ENCODE data around the gene MIA3. TPM values are rescaled to one million over a fixed set of nuclear protein-coding genes. Genes with fewer than 3 reads are reported as not detected.

Gene MIA3
- total RNA-seq, 2 donors from 2014 or later: 34.4 to 53.9 TPM

DNA sequence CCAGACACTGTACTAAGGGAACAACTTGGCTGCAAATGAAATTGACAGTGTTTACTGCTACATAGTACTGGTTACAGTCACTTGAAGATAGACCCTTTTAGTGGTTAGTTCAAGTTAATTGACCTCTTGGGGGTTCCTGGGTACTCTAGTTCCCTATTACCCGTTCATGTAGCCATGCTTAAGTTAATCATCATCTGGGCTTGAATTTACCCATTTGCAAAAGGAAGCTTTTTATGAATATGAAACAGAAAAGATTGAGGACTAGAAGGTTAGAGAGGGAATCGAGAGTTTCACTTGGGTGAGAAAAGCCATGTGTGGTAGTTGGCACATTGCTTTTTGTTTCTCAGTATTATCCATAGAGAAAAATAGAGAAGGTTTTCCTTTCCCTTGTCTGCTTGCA lies 2.7 kb downstream of the MIA3 start:
- H3K4me3 ChIP-seq: no peak overlapping the region
- no peak for DNase-seq (ENCODE audit: low spot score)
- H3K9me3 ChIP-seq: no peaks in the 10 kb centered on the region
- TF ChIP-seq, protein P1, sequence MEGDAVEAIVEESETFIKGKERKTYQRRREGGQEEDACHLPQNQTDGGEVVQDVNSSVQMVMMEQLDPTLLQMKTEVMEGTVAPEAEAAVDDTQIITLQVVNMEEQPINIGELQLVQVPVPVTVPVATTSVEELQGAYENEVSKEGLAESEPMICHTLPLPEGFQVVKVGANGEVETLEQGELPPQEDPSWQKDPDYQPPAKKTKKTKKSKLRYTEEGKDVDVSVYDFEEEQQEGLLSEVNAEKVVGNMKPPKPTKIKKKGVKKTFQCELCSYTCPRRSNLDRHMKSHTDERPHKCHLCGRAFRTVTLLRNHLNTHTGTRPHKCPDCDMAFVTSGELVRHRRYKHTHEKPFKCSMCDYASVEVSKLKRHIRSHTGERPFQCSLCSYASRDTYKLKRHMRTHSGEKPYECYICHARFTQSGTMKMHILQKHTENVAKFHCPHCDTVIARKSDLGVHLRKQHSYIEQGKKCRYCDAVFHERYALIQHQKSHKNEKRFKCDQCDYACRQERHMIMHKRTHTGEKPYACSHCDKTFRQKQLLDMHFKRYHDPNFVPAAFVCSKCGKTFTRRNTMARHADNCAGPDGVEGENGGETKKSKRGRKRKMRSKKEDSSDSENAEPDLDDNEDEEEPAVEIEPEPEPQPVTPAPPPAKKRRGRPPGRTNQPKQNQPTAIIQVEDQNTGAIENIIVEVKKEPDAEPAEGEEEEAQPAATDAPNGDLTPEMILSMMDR (IDR thresholded peaks at IDR 0.05): no peak
- H3K27me3 ChIP-seq: no peaks in the 10 kb centered on the region
- H3K36me3 ChIP-seq: peaks cover 18% of the 10 kb centered on the region
- no peak overlapping the region for H3K27ac ChIP-seq
- peaks cover 0 to 19% of the 10 kb centered on the region in 2 donors for H3K4me1 ChIP-seq

DNA sequence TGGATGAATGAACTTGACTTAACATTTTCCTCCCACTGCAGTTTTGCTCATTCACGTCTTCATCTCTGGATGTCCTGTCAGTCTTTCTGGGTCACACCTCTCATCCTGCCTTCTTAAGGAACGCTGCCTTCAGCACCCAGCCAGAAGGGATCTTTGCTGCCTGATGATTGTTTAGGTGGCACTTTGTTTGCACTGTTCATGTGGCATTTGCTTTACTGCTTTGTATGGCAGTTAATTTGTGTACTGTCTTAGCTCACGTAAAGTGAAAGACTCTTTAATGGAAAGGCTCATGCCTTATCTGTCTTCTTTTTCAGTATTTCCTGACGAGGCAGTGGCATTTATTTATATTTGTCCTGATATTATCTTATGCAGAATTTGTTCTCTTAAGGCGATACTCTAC lies 4.9 kb downstream of the MIA3 start:
- no peak for DNase-seq (ENCODE audit: low spot score)
- H3K27me3 ChIP-seq: no peaks in the 10 kb centered on the region
- peaks cover 0 to 13% of the 10 kb centered on the region in 2 donors for H3K4me1 ChIP-seq
- TF ChIP-seq, protein P1 (IDR thresholded peaks at IDR 0.05): no peak
- no peak overlapping the region for H3K27ac ChIP-seq
- no peak overlapping the region for H3K4me3 ChIP-seq
- H3K36me3 ChIP-seq: peaks cover 31% of the 10 kb centered on the region
- no peaks in the 10 kb centered on the region for H3K9me3 ChIP-seq

DNA sequence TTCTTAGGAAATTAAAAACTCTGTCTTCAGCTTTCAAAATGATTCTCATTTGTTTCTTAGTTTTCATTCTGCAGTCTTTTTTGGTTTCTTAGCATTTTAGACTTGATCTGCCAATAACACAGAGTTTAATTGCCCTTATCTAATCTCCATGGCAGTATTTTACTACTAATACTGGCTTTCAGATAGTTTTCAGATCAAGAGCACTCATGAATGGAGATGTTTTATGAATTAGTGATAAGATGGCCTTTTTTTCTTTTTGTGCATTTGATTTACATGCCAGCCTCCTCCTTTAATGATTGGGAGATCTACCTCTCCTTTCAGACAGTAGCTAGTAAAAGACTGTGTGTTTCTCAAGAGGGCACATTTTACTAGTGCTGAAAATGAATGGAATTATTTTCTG lies 5.6 kb downstream of the MIA3 start:
- DNase-seq (ENCODE audit: low spot score): no peak
- no peak overlapping the region for H3K27ac ChIP-seq
- no peaks in the 10 kb centered on the region for H3K9me3 ChIP-seq
- no peaks in the 10 kb centered on the region for H3K27me3 ChIP-seq
- TF ChIP-seq, protein P1 (IDR thresholded peaks at IDR 0.05): no peak
- H3K4me1 ChIP-seq: peaks cover 0 to 13% of the 10 kb centered on the region in 2 donors
- H3K36me3 ChIP-seq: peaks cover 34% of the 10 kb centered on the region
- H3K4me3 ChIP-seq: no peak overlapping the region

DNA sequence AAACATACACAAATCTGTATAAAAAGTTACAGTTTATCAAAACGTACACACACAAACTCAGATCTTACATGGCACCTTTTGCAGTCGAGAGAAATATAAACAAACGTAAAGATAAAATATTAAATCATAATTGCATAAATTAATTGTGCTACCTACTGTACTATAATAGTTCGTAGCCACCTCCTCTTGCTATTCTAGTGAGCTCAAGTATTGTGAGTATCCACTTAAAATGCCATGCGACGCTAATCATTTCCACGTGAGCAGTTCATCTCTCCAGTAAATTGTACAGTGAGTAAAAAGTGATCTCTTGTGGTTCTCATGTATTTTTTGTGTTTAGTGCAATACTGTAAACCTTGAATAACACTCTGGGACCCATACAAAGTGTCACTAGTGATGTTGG lies 6.3 kb downstream of the MIA3 start:
- H3K36me3 ChIP-seq: peaks cover 42% of the 10 kb centered on the region
- H3K4me1 ChIP-seq: peaks cover 0 to 10% of the 10 kb centered on the region in 2 donors
- no peak overlapping the region for H3K4me3 ChIP-seq
- no peak for DNase-seq (ENCODE audit: low spot score)
- no peaks in the 10 kb centered on the region for H3K9me3 ChIP-seq
- H3K27ac ChIP-seq: no peak overlapping the region
- TF ChIP-seq, protein P1 (IDR thresholded peaks at IDR 0.05): no peak
- H3K27me3 ChIP-seq: no peaks in the 10 kb centered on the region

DNA sequence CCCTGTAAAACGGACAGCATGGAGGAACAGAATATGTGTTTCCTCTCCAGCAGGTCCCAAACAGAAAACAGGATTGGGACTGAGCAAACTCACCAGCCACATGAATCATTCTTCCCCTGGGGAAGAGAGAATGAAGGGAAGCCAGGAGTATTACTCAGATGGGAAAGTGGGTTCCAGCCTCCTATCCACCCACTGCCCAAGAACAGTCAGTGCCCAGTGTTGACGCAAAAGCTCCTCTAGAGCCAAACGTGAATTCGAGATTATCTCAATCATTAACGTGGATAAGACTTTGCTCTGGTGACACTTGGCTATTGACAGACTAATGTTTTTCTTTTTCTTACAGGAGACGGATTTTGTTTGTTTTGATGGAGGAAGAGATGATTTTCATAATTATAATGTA lies 9.3 kb downstream of the MIA3 start:
- TF ChIP-seq, protein P1 (IDR thresholded peaks at IDR 0.05): no peak
- H3K36me3 ChIP-seq: peaks cover 49% of the 10 kb centered on the region
- no peak overlapping the region for H3K4me3 ChIP-seq
- H3K27me3 ChIP-seq: no peaks in the 10 kb centered on the region
- no peaks in the 10 kb centered on the region for H3K9me3 ChIP-seq
- peak; percentile 77 for DNase-seq (ENCODE audit: low spot score)
- peaks cover 0 to 5% of the 10 kb centered on the region in 2 donors for H3K4me1 ChIP-seq
- H3K27ac ChIP-seq: peak overlapping the region in 1 of 2 donors; percentile 56

DNA sequence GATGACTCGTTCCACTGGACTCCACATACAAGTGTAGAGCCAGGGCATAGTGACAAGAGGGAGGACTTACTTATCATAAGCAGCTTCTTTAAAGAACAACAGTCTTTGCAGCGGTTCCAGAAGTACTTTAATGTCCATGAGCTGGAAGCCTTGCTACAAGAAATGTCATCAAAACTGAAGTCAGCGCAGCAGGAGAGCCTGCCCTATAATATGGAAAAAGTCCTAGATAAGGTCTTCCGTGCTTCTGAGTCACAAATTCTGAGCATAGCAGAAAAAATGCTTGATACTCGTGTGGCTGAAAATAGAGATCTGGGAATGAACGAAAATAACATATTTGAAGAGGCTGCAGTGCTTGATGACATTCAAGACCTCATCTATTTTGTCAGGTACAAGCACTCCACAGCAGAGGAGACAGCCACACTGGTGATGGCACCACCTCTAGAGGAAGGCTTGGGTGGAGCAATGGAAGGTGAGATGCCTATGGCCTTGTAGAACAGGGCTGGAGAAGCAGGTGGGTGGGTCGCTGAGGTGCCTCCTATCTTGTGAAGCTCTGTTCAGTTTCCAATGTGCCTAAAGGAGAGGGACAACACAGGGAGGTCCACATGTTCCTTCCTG lies 12.1 kb downstream of the MIA3 start:
- TF ChIP-seq, protein P1 (IDR thresholded peaks at IDR 0.05): no peak
- peak overlapping the region in 1 of 2 donors; percentile 30 for H3K27ac ChIP-seq
- DNase-seq (ENCODE audit: low spot score): no peak
- no peaks in the 10 kb centered on the region for H3K4me1 ChIP-seq
- H3K9me3 ChIP-seq: no peaks in the 10 kb centered on the region
- H3K36me3 ChIP-seq: peaks cover 53% of the 10 kb centered on the region
- H3K27me3 ChIP-seq: no peaks in the 10 kb centered on the region
- no peak overlapping the region for H3K4me3 ChIP-seq
